Stomach (tissue), 4 donors: ENCODE data around the gene TTC21A.

Source experiments
- CTCF ChIP-seq, 7 experiments: fragments of 450-650 bp in 4 of 7; fragments of 200-600 bp in 3 of 7; sonication (generic) in 3 of 7; IDR thresholded peaks; one replicate each; pipeline ENCODE4 v1.5.1; 2016 to 2019; ENCODE audit warnings: antibody characterized with exemption in 7 of 7, control low read depth in 2 of 7, mild to moderate bottlenecking in 1 of 7
- EP300 ChIP-seq: sonication (generic); formaldehyde crosslinking; IDR thresholded peaks from one replicate; pipeline ENCODE4 v1.6.1; 2017; ENCODE audit warnings: antibody characterized with exemption
- POLR2A ChIP-seq, 4 donors: fragments of 450-650 bp; IDR thresholded peaks; one replicate each; pipeline ENCODE4 v1.6.1; 2016; ENCODE audit warnings: antibody characterized with exemption in 4 of 4, control low read depth in 2 of 4, mild to moderate bottlenecking in 1 of 4, moderate library complexity in 1 of 4
- POLR2AphosphoS5 ChIP-seq, 3 donors: sonication (generic); formaldehyde crosslinking; IDR thresholded peaks; one replicate each; pipeline ENCODE4 v1.6.1; 2016; ENCODE audit warnings: antibody characterized with exemption in 3 of 3

- TF ChIP-seq POLR2A (IDR thresholded peaks at IDR 0.05): no peak
- no peak for TF ChIP-seq CTCF (IDR thresholded peaks at IDR 0.05)
- no peak for TF ChIP-seq POLR2AphosphoS5 (IDR thresholded peaks at IDR 0.05)
- TF ChIP-seq EP300: no peak
These were observed 31.6 kb upstream of the TTC21A start for GRCh38 chr3:39075910-39076309.
